DOHH2 (cell line): ENCODE data around the gene CDH5.

Experiments
- H3F3A ChIP-seq: fragments of 200-600 bp; sonication (generic), shearing (Covaris generic); 2 replicates; pipeline ENCODE4 v1.6.0; 2016; ENCODE audit warnings: antibody characterized with exemption, mild to moderate bottlenecking; ENCODE audit not compliant: control insufficient read depth, insufficient read depth
- H3K27ac ChIP-seq: fragments of 200-600 bp; sonication (generic); 2 replicates; pipeline ENCODE4 v1.5.1; 2014; ENCODE audit warnings: low read depth, mild to moderate bottlenecking, low read length, moderate library complexity
- H3K27me3 ChIP-seq: fragments of 200-600 bp; sonication (generic); 2 replicates; pipeline ENCODE4 v1.6.1; 2014; ENCODE audit warnings: mild to moderate bottlenecking, low read length, mixed read lengths; ENCODE audit not compliant: control insufficient read depth
- H3K36me3 ChIP-seq: fragments of 200-600 bp; sonication (generic); 2 replicates; pipeline ENCODE4 v1.6.1; 2014; ENCODE audit warnings: mild to moderate bottlenecking, low read length, moderate library complexity, mixed read lengths; ENCODE audit not compliant: control insufficient read depth
- H3K4me1 ChIP-seq: fragments of 200-600 bp; sonication (generic); 2 replicates; pipeline ENCODE4 v1.6.1; 2014; ENCODE audit warnings: mild to moderate bottlenecking, low read length, mixed read lengths; ENCODE audit not compliant: control insufficient read depth
- H3K4me2 ChIP-seq: fragments of 200-600 bp; sonication (generic); 2 replicates; pipeline ENCODE4 v1.6.0; 2014; ENCODE audit warnings: mild to moderate bottlenecking, low read length, moderate library complexity
- H3K4me3 ChIP-seq: fragments of 200-600 bp; sonication (generic); 2 replicates; pipeline ENCODE4 v1.5.1; 2014; ENCODE audit warnings: mild to moderate bottlenecking, low read length, mixed read lengths
- H3K79me2 ChIP-seq: fragments of 200-600 bp; sonication (generic); 2 replicates; pipeline ENCODE4 v1.6.1; 2014; ENCODE audit warnings: mild to moderate bottlenecking, low read length, mixed read lengths; ENCODE audit not compliant: control insufficient read depth
- H3K9me2 ChIP-seq: fragments of 200-600 bp; sonication (generic); replicated peaks from 2 replicates; pipeline ENCODE4 v1.6.1; 2014; ENCODE audit warnings: mild to moderate bottlenecking, low read length, mixed read lengths; ENCODE audit not compliant: control insufficient read depth
- H3K9me3 ChIP-seq: fragments of 200-600 bp; sonication (generic); 2 replicates; pipeline ENCODE4 v1.6.1; 2014; ENCODE audit warnings: antibody characterized with exemption, low read length, mixed read lengths; ENCODE audit not compliant: control insufficient read depth, insufficient read depth
- H4K20me1 ChIP-seq: fragments of 200-600 bp; sonication (generic); 2 replicates; pipeline ENCODE4 v1.6.0; 2014; ENCODE audit warnings: low read depth, mild to moderate bottlenecking, antibody characterized with exemption, low read length, moderate library complexity; ENCODE audit not compliant: control insufficient read depth, insufficient read depth
- CTCF ChIP-seq: fragments of 200-600 bp; sonication (generic); IDR thresholded peaks from one replicate; pipeline ENCODE4 v1.5.1; 2014; ENCODE audit warnings: antibody characterized with exemption, mild to moderate bottlenecking, low read depth, low read length; ENCODE audit not compliant: poor library complexity, severe bottlenecking
- EZH2phosphoT487 ChIP-seq: fragments of 200-600 bp; sonication (generic); IDR thresholded peaks from 2 replicates; pipeline ENCODE4 v1.6.1; 2017; ENCODE audit warnings: borderline replicate concordance, mild to moderate bottlenecking, antibody characterized with exemption, low read length, moderate library complexity, mixed read lengths

CDH5 gene

GRCh38 chr16:66434619-66435430, 68.3 kb downstream of the CDH5 start:
- no peaks in the 10 kb centered on the region for H3K36me3 ChIP-seq
- H3K4me3 ChIP-seq: no peak overlapping the region
- H3K27me3 ChIP-seq: peaks cover 3% of the 10 kb centered on the region; the same call in 1 of the 2 replicates
- no peaks in the 10 kb centered on the region for H3F3A ChIP-seq
- no peaks in the 10 kb centered on the region for H3K9me2 ChIP-seq
- no peak for TF ChIP-seq CTCF
- no peak for TF ChIP-seq EZH2phosphoT487
- no peaks in the 10 kb centered on the region for H3K79me2 ChIP-seq
- H4K20me1 ChIP-seq: no peaks in the 10 kb centered on the region
- H3K27ac ChIP-seq: no peak overlapping the region
- H3K4me2 ChIP-seq: no peak overlapping the region
- H3K4me1 ChIP-seq: no peaks in the 10 kb centered on the region
- no peaks in the 10 kb centered on the region for H3K9me3 ChIP-seq

- H4K20me1 ChIP-seq: no peaks in the 10 kb centered on the region
- 0 out of 2 replicates have a peak, but pooled peaks cover 3% of the 10 kb centered on the region for H3K27me3 ChIP-seq
- no peaks in the 10 kb centered on the region for H3K36me3 ChIP-seq
- H3K9me2 ChIP-seq: no peaks in the 10 kb centered on the region
- no peaks in the 10 kb centered on the region for H3K9me3 ChIP-seq
- H3K4me1 ChIP-seq: no peaks in the 10 kb centered on the region
- H3K4me3 ChIP-seq: no peak overlapping the region
- no peaks in the 10 kb centered on the region for H3K79me2 ChIP-seq
- no peak overlapping the region for H3K4me2 ChIP-seq
- TF ChIP-seq CTCF: no peak
- no peak for TF ChIP-seq EZH2phosphoT487
- H3K27ac ChIP-seq: no peak overlapping the region
- H3F3A ChIP-seq: no peaks in the 10 kb centered on the region
These were observed 69.4 kb downstream of the CDH5 start for GRCh38 chr16:66435896-66436295.

GRCh38 chr16:66437391-66437945, 71.0 kb downstream of the CDH5 start:
- no peak overlapping the region for H3K4me3 ChIP-seq
- no peak for TF ChIP-seq EZH2phosphoT487
- TF ChIP-seq CTCF: no peak
- H3K79me2 ChIP-seq: no peaks in the 10 kb centered on the region
- H3K9me3 ChIP-seq: no peaks in the 10 kb centered on the region
- no peaks in the 10 kb centered on the region for H3F3A ChIP-seq
- H3K9me2 ChIP-seq: no peaks in the 10 kb centered on the region
- H4K20me1 ChIP-seq: no peaks in the 10 kb centered on the region
- no peaks in the 10 kb centered on the region for H3K4me1 ChIP-seq
- H3K27me3 ChIP-seq: 0 out of 2 replicates have a peak, but pooled peaks cover 3% of the 10 kb centered on the region
- H3K4me2 ChIP-seq: no peak overlapping the region
- H3K27ac ChIP-seq: no peak overlapping the region
- H3K36me3 ChIP-seq: no peaks in the 10 kb centered on the region
